H1 (cell line): ENCODE results near the gene PMEPA1. TPM values are rescaled to one million over a fixed set of nuclear protein-coding genes. Genes with fewer than 3 reads are reported as not detected.

Source experiments
- MAFK ChIP-seq: IDR thresholded peaks from 2 replicates; pipeline ENCODE4 v1.6.1; 2012; ENCODE audit warnings: low read depth, mild to moderate bottlenecking, improper control_type of control experiment, low read length
- MAX ChIP-seq: IDR thresholded peaks from 2 replicates; pipeline ENCODE4 v1.6.1; 2012; ENCODE audit warnings: inconsistent platforms
- NRF1 ChIP-seq: IDR thresholded peaks from 2 replicates; pipeline ENCODE4 v1.6.1; 2011; ENCODE audit warnings: mild to moderate bottlenecking, low read depth, low read length, improper control_type of control experiment
- RFX5 ChIP-seq: IDR thresholded peaks from 2 replicates; pipeline ENCODE4 v1.6.1; 2011; ENCODE audit warnings: low read depth, low read length, improper control_type of control experiment, borderline replicate concordance
- polyA plus RNA-seq, 7 experiments: library from polyadenylated mRNA; depleted of rRNA in 3 of 7; stranded (reverse) in 5 of 7; unstranded in 2 of 7; fragments of >200 nt in 5 of 7; fragments of 200-250 nt in 2 of 7; gene quantifications; 1 replicate in 5 of 7; 2 replicates in 1 of 7; 4 replicates in 1 of 7; pipeline versions ENCODE4 v1.2.1 to v1.2.3, GENCODE V29; 2011 to 2013; ENCODE audit warnings: missing spikeins in 2 of 7, mixed read lengths in 2 of 7
- total RNA-seq: library from RNA; stranded (reverse); fragmentation: NEBNext Ultra II Directional; extraction: Animal tissue kit (Norgen Biotek cat#: 25700); gene quantifications from 2 replicates; pipeline ENCODE4 v1.2.1, GENCODE V29; 2021

Gene PMEPA1
- total and polyA plus RNA-seq, 2 of the 8 experiments (the other 6 are each of a cell fraction or from before 2014, with no cell fraction given) = 12.7 to 20.5 TPM

- TF ChIP-seq RFX5 (no peak), NRF1 (no peak), MAFK (no peak), MAX (no peak)
Measured at GRCh38 chr20:57609086-57609841, 100.6 kb downstream of the PMEPA1 start (continued).
